Fibroblast of mammary gland (primary cell): ENCODE results near the gene HELQ.

ENCODE experiments used
- DNase-seq: peaks from one replicate; pipeline ENCODE4 v3.0.0-alpha.2; 2010; ENCODE audit warnings: low read depth
- H3K4me3 ChIP-seq: 2 replicates; pipeline ENCODE4 v1.5.1; 2011; ENCODE audit warnings: low read depth, mild to moderate bottlenecking, low read length, moderate library complexity; ENCODE audit not compliant: control insufficient read depth
- TF ChIP-seq, protein P1 (sequence below): conservative IDR thresholded peaks from 2 replicates; pipeline ENCODE4 v1.5.1; 2011; ENCODE audit warnings: low read depth, low read length, inconsistent platforms; ENCODE audit not compliant: control insufficient read depth, insufficient read depth

HELQ gene

DNA sequence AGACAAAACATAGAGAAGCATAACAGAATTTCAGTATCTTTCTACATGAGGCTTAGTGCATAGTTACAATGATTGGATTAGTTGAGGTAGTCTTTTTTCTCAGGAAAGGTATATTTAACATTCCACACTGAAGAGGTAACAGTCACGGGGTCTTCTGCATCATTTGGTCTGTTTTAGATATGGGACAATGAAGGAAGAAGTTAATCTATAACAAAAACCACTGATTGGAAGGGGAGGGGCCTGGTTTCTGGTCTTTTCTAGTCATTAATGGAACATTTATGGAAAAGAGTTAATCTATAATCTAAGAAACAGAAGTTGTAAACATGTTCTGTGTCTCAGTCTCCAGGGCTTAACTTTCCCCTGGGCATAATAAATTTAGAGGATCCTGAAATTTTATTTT is 83.7 kb downstream of the HELQ start:
- TF ChIP-seq, protein P1, sequence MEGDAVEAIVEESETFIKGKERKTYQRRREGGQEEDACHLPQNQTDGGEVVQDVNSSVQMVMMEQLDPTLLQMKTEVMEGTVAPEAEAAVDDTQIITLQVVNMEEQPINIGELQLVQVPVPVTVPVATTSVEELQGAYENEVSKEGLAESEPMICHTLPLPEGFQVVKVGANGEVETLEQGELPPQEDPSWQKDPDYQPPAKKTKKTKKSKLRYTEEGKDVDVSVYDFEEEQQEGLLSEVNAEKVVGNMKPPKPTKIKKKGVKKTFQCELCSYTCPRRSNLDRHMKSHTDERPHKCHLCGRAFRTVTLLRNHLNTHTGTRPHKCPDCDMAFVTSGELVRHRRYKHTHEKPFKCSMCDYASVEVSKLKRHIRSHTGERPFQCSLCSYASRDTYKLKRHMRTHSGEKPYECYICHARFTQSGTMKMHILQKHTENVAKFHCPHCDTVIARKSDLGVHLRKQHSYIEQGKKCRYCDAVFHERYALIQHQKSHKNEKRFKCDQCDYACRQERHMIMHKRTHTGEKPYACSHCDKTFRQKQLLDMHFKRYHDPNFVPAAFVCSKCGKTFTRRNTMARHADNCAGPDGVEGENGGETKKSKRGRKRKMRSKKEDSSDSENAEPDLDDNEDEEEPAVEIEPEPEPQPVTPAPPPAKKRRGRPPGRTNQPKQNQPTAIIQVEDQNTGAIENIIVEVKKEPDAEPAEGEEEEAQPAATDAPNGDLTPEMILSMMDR = no peak
- DNase-seq = no peak
- H3K4me3 ChIP-seq = no peak overlapping the region

DNA sequence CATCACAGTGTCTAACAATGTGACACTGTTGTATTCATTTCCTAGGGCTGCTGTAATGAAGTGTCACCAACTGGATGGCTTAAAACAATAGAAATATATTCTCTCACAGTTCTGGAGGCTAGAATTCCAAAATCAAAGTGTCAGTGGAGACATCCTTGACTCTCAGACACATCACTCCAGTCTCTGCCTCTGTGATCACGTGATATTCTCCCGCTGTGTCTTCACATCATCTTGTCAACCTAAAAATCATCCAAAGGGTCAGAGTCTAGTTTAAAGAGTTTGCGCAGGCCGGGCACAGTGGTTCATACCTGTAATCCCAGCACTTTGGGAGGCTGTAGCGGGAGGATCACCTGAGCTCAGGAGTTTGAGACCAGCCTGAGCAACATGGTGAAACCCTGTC is 84.4 kb downstream of the HELQ start:
- DNase-seq = no peak
- TF ChIP-seq, protein P1 = no peak
- no peak overlapping the region for H3K4me3 ChIP-seq

DNA sequence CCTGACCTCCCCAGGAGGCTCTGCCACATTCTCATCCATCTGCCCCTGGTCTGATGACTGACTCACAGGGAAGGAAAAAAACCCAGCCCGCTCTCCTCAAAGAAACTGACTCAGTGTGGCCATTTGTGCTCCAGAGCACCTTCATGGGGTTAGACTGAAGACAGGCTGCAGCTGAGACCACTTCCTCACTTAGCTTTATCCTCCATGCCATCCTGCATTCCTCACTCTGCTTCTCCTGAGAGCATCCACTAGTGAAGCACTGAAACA is 85.0 kb downstream of the HELQ start:
- H3K4me3 ChIP-seq = no peak overlapping the region
- TF ChIP-seq, protein P1 = no peak
- DNase-seq = peak; percentile 72

DNA sequence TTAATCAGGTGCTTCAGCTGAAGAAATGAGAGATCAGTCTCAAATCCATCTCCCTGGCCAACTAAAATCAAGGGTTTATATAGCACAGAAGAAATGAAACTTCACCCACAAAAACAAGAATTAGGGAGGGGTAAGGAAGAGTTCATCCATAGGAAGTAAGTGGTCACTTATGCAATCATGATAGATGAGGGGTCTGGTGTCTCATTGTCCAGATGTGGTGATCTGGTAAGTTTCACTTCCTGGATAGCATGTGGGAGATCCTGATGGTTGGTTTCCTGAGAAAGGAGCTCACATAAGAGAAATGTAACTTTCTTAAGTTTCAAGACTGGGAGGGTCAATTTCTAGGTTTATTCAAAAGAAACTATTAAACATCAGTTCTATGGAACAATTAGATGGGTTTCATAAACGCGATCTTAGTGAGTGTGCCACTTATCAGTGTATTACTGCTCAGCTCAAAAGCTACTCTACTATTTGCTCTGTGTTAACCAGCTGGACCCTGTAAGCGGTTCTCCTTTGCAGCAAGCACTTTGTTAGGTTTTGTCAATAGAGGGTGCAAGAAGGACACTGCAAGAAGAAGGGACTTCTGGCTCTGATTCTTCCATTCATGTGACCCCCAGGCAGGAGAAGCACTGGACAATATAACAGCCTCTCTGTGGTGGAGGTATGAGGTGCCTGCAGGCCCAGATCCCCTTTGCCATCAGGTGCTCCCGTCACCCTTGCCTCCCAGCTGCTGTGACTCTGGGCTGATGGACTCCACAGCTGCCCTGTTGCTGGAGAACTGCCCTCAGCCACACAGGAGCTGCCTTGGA is 85.6 kb downstream of the HELQ start:
- H3K4me3 ChIP-seq = no peak overlapping the region
- TF ChIP-seq, protein P1 = no peak
- DNase-seq = peak; percentile 82

DNA sequence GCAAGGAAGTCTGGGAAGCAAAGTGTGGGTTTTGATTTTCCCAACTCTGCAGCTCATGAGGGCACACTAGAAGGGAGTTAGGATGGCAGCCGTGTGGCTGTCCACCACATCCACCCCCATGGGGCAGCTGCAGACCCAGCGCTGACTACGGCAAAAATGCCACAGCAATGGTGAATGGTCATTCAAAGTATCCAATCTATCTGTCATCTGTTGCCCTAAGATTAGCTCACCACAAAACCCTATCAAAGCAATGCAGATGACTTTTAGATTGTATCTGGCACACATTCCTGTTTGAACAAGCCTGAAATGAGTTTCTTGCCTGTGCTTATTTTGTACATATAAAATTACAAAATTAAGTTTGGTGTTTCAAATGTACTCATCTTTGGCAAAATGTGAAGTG is 91.3 kb downstream of the HELQ start:
- DNase-seq = no peak
- TF ChIP-seq, protein P1 = no peak
- no peak overlapping the region for H3K4me3 ChIP-seq

DNA sequence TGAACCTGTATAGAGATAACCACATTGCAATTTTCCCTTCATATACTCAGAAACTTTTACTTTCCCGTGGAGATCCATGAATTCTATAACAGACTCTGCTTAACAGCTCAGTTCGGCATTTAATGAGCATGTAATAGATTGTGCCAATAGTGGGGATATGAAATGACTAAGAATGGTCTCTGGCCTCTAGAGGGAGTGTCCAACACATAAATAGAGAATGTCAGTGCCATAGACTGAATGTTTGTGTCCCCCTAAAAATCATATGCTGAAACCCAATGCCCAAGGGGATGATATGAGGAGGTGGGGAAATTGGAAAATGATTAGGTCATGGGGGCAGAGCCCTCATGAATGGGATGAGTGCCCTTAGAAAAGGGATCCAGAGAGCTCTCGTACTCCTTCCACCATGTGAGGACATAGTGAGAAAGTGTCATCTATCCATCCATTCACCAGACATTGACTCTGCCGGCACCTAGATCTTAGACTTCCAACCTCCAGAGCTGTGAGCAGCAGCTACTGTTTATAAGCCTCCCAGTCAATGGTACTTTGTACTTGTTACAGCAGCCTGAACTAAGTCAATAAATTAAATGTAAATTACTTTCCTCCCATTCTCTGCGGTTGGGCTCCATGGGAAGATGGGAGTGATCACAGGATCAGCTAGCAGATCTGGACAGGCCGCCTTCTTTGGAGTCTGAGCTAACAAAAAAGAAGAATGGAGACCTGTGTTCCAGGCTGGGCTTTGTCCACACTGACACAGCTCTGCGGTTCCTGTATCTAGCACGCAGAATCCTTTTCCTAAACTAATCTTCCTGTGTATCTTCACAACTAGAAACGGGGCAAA is 92.9 kb downstream of the HELQ start:
- DNase-seq = peak; percentile 62
- no peak overlapping the region for H3K4me3 ChIP-seq
- TF ChIP-seq, protein P1 = peak; percentile 54
